ENCODE results near the gene LUC7L.
"Not testable (repeated sequence)": the region's sequence is repeated elsewhere in the genome, so short reads cannot be mapped to it uniquely, and the experiment has no call there.

The LUC7L gene

GRCh38 chr16:162271-162991 is 66.8 kb downstream of the LUC7L start:
- no peak for TF ChIP-seq ZFX (IDR thresholded peaks at IDR 0.05; ENCODE audit: borderline replicate concordance)
- no peak for TF ChIP-seq CTCF (IDR thresholded peaks at IDR 0.05)
- no peak overlapping the region for H3K27ac ChIP-seq

GRCh38 chr16:160691-161190 is 68.5 kb downstream of the LUC7L start:
- TF ChIP-seq ZFX (IDR thresholded peaks at IDR 0.05; ENCODE audit: borderline replicate concordance) (no peak), CTCF (IDR thresholded peaks at IDR 0.05) (no peak)
- H3K27ac ChIP-seq = no peak overlapping the region

GRCh38 chr16:160242-160641 is 69.0 kb downstream of the LUC7L start:
- H3K27ac ChIP-seq = not testable (repeated sequence)

GRCh38 chr16:159136-159849 is 70.0 kb downstream of the LUC7L start:
- TF ChIP-seq CTCF (IDR thresholded peaks at IDR 0.05) (no peak), ZFX (IDR thresholded peaks at IDR 0.05; ENCODE audit: borderline replicate concordance) (no peak)
- no peak overlapping the region for H3K27ac ChIP-seq

- H3K27ac ChIP-seq = no peak overlapping the region
- TF ChIP-seq CTCF (IDR thresholded peaks at IDR 0.05) (no peak), ZFX (IDR thresholded peaks at IDR 0.05; ENCODE audit: borderline replicate concordance) (no peak)
Observed at GRCh38 chr16:155031-155398, 74.2 kb downstream of the LUC7L start.

- TF ChIP-seq ZFX (IDR thresholded peaks at IDR 0.05; ENCODE audit: borderline replicate concordance) (no peak), CTCF (IDR thresholded peaks at IDR 0.05) (no peak)
- no peak overlapping the region for H3K27ac ChIP-seq
Observed at GRCh38 chr16:154217-155030, 74.8 kb downstream of the LUC7L start.

GRCh38 chr16:153550-154216 is 75.6 kb downstream of the LUC7L start:
- not testable (repeated sequence) for H3K27ac ChIP-seq

- not testable (repeated sequence) for H3K27ac ChIP-seq
Observed at GRCh38 chr16:153129-153521, 76.1 kb downstream of the LUC7L start.
